ENCODE results near the gene HAUS5.
A peak's percentile ranks its signal among the peaks of the same experiment; 100 is the strongest.

DNA sequence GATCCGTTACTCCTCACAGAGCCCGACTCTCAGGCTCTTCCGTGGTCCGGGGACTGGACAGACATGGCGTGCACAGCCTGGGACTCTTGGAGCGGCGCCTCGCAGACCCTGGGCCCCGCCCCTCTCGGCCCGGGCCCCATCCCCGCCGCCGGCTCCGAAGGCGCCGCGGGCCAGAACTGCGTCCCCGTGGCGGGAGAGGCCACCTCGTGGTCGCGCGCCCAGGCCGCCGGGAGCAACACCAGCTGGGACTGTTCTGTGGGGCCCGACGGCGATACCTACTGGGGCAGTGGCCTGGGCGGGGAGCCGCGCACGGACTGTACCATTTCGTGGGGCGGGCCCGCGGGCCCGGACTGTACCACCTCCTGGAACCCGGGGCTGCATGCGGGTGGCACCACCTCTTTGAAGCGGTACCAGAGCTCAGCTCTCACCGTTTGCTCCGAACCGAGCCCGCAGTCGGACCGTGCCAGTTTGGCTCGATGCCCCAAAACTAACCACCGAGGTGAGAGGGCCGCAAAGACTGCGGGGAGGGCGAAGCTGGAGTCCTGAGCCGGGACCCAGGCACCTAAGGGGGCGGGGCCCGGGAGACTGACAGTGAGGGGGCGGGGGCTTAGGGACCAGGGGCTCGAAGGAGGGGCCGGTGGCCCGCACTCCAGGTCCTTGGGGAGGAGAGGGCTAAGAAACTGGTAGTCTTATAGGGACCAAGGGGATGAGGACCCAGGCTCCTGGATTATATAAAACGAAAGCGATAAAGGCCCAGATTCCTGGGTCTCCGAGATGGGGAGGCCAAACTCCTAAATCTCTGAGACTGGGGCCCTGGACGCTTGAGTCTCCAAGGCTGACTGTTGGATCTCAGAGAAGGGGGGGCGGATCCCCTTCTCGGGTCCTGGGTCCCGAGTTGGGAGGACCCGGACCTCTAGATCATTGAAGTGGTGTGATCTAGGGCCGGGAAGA, 31.0 kb downstream of the HAUS5 start:
- TF ChIP-seq ZFX (IDR thresholded peaks at IDR 0.05; ENCODE audit: borderline replicate concordance), result no peak
- TF ChIP-seq CTCF (IDR thresholded peaks at IDR 0.05), result peak; percentile 12; the same call in 1 of the 2 replicates

All from 22Rv1 (cell line).